ENCODE results near the gene SCN1B.
"Not testable (repeated sequence)": the region's sequence is repeated elsewhere in the genome, so short reads cannot be mapped to it uniquely, and the experiment has no call there.

Gene SCN1B

GRCh38 chr19:35015954-35016351 is 14.3 kb upstream of the SCN1B start:
- DNase-seq = no peak

GRCh38 chr19:35017507-35017906 is 12.8 kb upstream of the SCN1B start:
- peak in 11 of 56 donors; percentile 7 to 67 (median 20) for DNase-seq

GRCh38 chr19:35018379-35018778 is 11.9 kb upstream of the SCN1B start:
- DNase-seq = no peak

GRCh38 chr19:35019144-35019543 is 11.1 kb upstream of the SCN1B start:
- no peak for DNase-seq

- DNase-seq = no peak
Observed at GRCh38 chr19:35021016-35021415, 9.3 kb upstream of the SCN1B start.

GRCh38 chr19:35021596-35021995 is 8.7 kb upstream of the SCN1B start:
- no peak for DNase-seq

GRCh38 chr19:35022460-35022859 is 7.8 kb upstream of the SCN1B start:
- DNase-seq = no peak

- DNase-seq = peak in 3 of 56 donors; percentile 9 to 26 (median 17)
Observed at GRCh38 chr19:35023428-35023827, 6.8 kb upstream of the SCN1B start.

GRCh38 chr19:35024095-35024494 is 6.2 kb upstream of the SCN1B start:
- no peak for DNase-seq

- DNase-seq = no peak
Observed at GRCh38 chr19:35025969-35026368, 4.3 kb upstream of the SCN1B start.

GRCh38 chr19:35026418-35026817 is 3.9 kb upstream of the SCN1B start:
- no peak for DNase-seq

- DNase-seq = no peak
Observed at GRCh38 chr19:35027009-35027408, 3.3 kb upstream of the SCN1B start.

- no peak for DNase-seq
Observed at GRCh38 chr19:35027851-35028599, 2.2 kb upstream of the SCN1B start.

- DNase-seq = not testable (repeated sequence)
Observed at GRCh38 chr19:35028600-35028885, 1.7 kb upstream of the SCN1B start.

GRCh38 chr19:35029275-35029736 is 964 bp upstream of the SCN1B start:
- DNase-seq = not testable (repeated sequence)

GRCh38 chr19:35029737-35030256 is 473 bp upstream of the SCN1B start:
- no peak for DNase-seq

GRCh38 chr19:35031072-35031881 is 1.0 kb downstream of the SCN1B start:
- peak in 23 of 56 donors; percentile 15 to 58 (median 33) for DNase-seq

- DNase-seq = no peak
Observed at GRCh38 chr19:35032356-35032865, 2.1 kb downstream of the SCN1B start.

- no peak for DNase-seq
Observed at GRCh38 chr19:35033067-35034004, 3.1 kb downstream of the SCN1B start.

- no peak for DNase-seq
Observed at GRCh38 chr19:35034005-35034502, 3.8 kb downstream of the SCN1B start.

All from amygdala (tissue), 56 donors.